Stimulated activated CD4-positive, alpha-beta T cell treated with anti-CD3 and anti-CD28 coated beads, Interleukin-15, amount 100 ng/mL, for 48 hours (primary cell): ENCODE measurements around the gene RIN3.

Experiments
- DNase-seq, 2 donors: peaks; one replicate each; pipeline ENCODE4 v3.0.0-alpha.2; 2020; ENCODE audit warnings: low read depth in 2 of 2

Gene RIN3

GRCh38 chr14:92487513-92488133, 26.0 kb upstream of the RIN3 start:
- no peak for DNase-seq

- DNase-seq: no peak
These were observed 24.0 kb upstream of the RIN3 start for GRCh38 chr14:92489394-92490238.

GRCh38 chr14:92490239-92490959, 23.2 kb upstream of the RIN3 start:
- DNase-seq: no peak

GRCh38 chr14:92491782-92492181, 21.8 kb upstream of the RIN3 start:
- no peak for DNase-seq

GRCh38 chr14:92492258-92492657, 21.3 kb upstream of the RIN3 start:
- no peak for DNase-seq

- DNase-seq: no peak
These were observed 20.6 kb upstream of the RIN3 start for GRCh38 chr14:92493024-92493423.

GRCh38 chr14:92493492-92493891, 20.1 kb upstream of the RIN3 start:
- no peak for DNase-seq

GRCh38 chr14:92494512-92494911, 19.1 kb upstream of the RIN3 start:
- DNase-seq: no peak

GRCh38 chr14:92495027-92495426, 18.6 kb upstream of the RIN3 start:
- no peak for DNase-seq

GRCh38 chr14:92496191-92496857, 17.3 kb upstream of the RIN3 start:
- DNase-seq: no peak

- DNase-seq: no peak
These were observed 16.2 kb upstream of the RIN3 start for GRCh38 chr14:92497391-92497790.

- DNase-seq: no peak
These were observed 14.3 kb upstream of the RIN3 start for GRCh38 chr14:92499234-92499633.

- DNase-seq: no peak
These were observed 13.1 kb upstream of the RIN3 start for GRCh38 chr14:92500491-92500941.

GRCh38 chr14:92501891-92502351, 11.7 kb upstream of the RIN3 start:
- DNase-seq: no peak

GRCh38 chr14:92502541-92503286, 10.9 kb upstream of the RIN3 start:
- DNase-seq: no peak

- DNase-seq: no peak
These were observed 9.7 kb upstream of the RIN3 start for GRCh38 chr14:92503756-92504491.

GRCh38 chr14:92505826-92506225, 7.8 kb upstream of the RIN3 start:
- no peak for DNase-seq

GRCh38 chr14:92506231-92506630, 7.3 kb upstream of the RIN3 start:
- no peak for DNase-seq

- DNase-seq: no peak
These were observed 6.3 kb upstream of the RIN3 start for GRCh38 chr14:92507174-92507768.

GRCh38 chr14:92510972-92511371, 2.6 kb upstream of the RIN3 start:
- no peak for DNase-seq
